22Rv1 (cell line): ENCODE measurements around the gene METTL4.

Source experiments
- CTCF ChIP-seq: fragments of 450-650 bp; IDR thresholded peaks from 2 replicates; pipeline ENCODE4 v1.5.1; 2017; ENCODE audit warnings: mild to moderate bottlenecking
- ZFX ChIP-seq: fragments of 450-650 bp; IDR thresholded peaks from 2 replicates; pipeline ENCODE4 v1.6.1; 2017; ENCODE audit warnings: antibody characterized with exemption, borderline replicate concordance

- TF ChIP-seq CTCF (no peak), ZFX (no peak)
These were observed 63.1 kb downstream of the METTL4 start for GRCh38 chr18:2508155-2508554.
